WTC11 (cell line): ENCODE results near the gene SLC25A14.

Experiments used
- ATF2 ChIP-seq: sonication (generic); formaldehyde crosslinking; IDR thresholded peaks from 2 replicates; pipeline ENCODE4 v1.8.1; 2022; ENCODE audit warnings: low read depth, missing genetic modification reagents, borderline replicate concordance
- CTCF ChIP-seq: fragments of 200-600 bp; IDR thresholded peaks from 2 replicates; pipeline ENCODE4 v1.8.0; 2022; ENCODE audit warnings: antibody characterized with exemption

- no peak for TF ChIP-seq CTCF
- TF ChIP-seq ATF2: no peak
These were observed 73.7 kb downstream of the SLC25A14 start for GRCh38 chrX:130413415-130413814.
